Activated CD8-positive, alpha-beta T cell treated with anti-CD3 and anti-CD28 coated beads, Interleukin-2, amount 10 ng/mL, durations not matched to agents 7 days and 5 days (primary cell): ENCODE measurements around the gene ATMIN. TPM values are rescaled to one million over a fixed set of nuclear protein-coding genes. Genes with fewer than 3 reads are reported as not detected.

Experiments
- ATAC-seq: fragments of 150-1000 bp; cut with Tn5 transposase; one replicate; pipeline ENCODE4 v1.10.0; 2021; ENCODE audit warnings: moderate library complexity
- CTCF ChIA-PET: fragments of 350-600 bp; sonication (Branson Sonifier 250); formaldehyde crosslinking; loops from one replicate; lab custom pipeline; 2021; ENCODE audit warnings: antibody characterized with exemption; lab: Charles Lee
- POLR2A ChIA-PET: fragments of 350-600 bp; sonication (Branson Sonifier 250); formaldehyde crosslinking; loops from one replicate; lab custom pipeline; 2021; ENCODE audit warnings: antibody characterized with exemption; lab: Charles Lee
- DNase-seq: peaks from one replicate; pipeline ENCODE4 v3.0.0-alpha.2; 2020
- H3K27ac Mint-ChIP-seq: one replicate; pipeline ENCODE4 v1.8.0; 2021; ENCODE audit warnings: mild to moderate bottlenecking, mixed read lengths
- H3K27me3 Mint-ChIP-seq: one replicate; pipeline ENCODE4 v1.8.0; 2021; ENCODE audit warnings: low read depth, mixed read lengths
- H3K36me3 Mint-ChIP-seq: one replicate; pipeline ENCODE4 v1.8.0; 2021; ENCODE audit warnings: low read depth, mixed read lengths
- H3K4me1 Mint-ChIP-seq: one replicate; pipeline ENCODE4 v1.8.0; 2021; ENCODE audit warnings: low read depth, mixed read lengths
- H3K4me3 Mint-ChIP-seq: one replicate; pipeline ENCODE4 v1.8.0; 2021; ENCODE audit warnings: mild to moderate bottlenecking, mixed read lengths
- H3K9me3 Mint-ChIP-seq: one replicate; pipeline ENCODE4 v1.8.0; 2022; ENCODE audit warnings: mixed read lengths; ENCODE audit not compliant: insufficient read depth
- total RNA-seq, 2 experiments: library from RNA; stranded (reverse); gene quantifications; one replicate each; pipeline ENCODE4 v1.2.3, GENCODE V29; 2021

ATMIN gene
- total RNA-seq, 2 experiments from 2014 or later, result 23.3 to 27.0 TPM

GRCh38 chr16:81096715-81097208 lies 61.1 kb downstream of the ATMIN start:
- H3K27ac Mint-ChIP-seq, result peak overlapping the region; percentile 46
- H3K4me1 Mint-ChIP-seq, result peaks cover 13% of the 10 kb centered on the region
- POLR2A ChIA-PET, result interaction anchor here (2.9 kb wide), 1 partner anchor 21 kb away, joined by 10 read pairs; the partner anchor contains the start of gene C16orf46

More at GRCh38 chr16:81096715-81097208, 61.1 kb downstream of the ATMIN start:
- H3K9me3 Mint-ChIP-seq, result no peaks in the 10 kb centered on the region
- no peaks in the 10 kb centered on the region for H3K27me3 Mint-ChIP-seq
- H3K36me3 Mint-ChIP-seq, result no peaks in the 10 kb centered on the region
- CTCF ChIA-PET, result no interaction called here
- H3K4me3 Mint-ChIP-seq, result peak overlapping the region; percentile 74
- no peak for ATAC-seq
- DNase-seq, result no peak

Other genes with a start within 250 kb of the ATMIN start
- gene CDYL2, start 231.2 kb upstream of the ATMIN start, total RNA-seq, result 10 to 100 TPM; 15.5 to 16.5 TPM
- 100 to 1,000 TPM in 1 of 2 experiments, 10 to 100 TPM in 1; 95.9 to 108 TPM for gene CMC2, start 29.0 kb upstream of the ATMIN start, total RNA-seq
- 10 to 100 TPM; 65.2 to 67.2 TPM for gene CENPN, start 28.6 kb upstream of the ATMIN start, total RNA-seq
- under 1 TPM in 1 of 2 experiments, not detected in 1; 0.23 TPM for gene C16orf46, start 41.4 kb downstream of the ATMIN start, total RNA-seq
- 10 to 100 TPM; 10.1 to 13.9 TPM for gene GCSH, start 60.6 kb downstream of the ATMIN start, total RNA-seq
- gene BCO1, start 202.8 kb downstream of the ATMIN start, total RNA-seq, result not detected